Pons (tissue), 1 donor: ENCODE measurements around the gene TBC1D3B.
"Not testable (repeated sequence)": the region's sequence is repeated elsewhere in the genome, so short reads cannot be mapped to it uniquely, and the experiment has no call there.

Experiments
- DNase-seq: peaks from one replicate; pipeline ENCODE4 v3.0.0-alpha.2; 2016; ENCODE audit warnings: low spot score

TBC1D3B gene

DNA sequence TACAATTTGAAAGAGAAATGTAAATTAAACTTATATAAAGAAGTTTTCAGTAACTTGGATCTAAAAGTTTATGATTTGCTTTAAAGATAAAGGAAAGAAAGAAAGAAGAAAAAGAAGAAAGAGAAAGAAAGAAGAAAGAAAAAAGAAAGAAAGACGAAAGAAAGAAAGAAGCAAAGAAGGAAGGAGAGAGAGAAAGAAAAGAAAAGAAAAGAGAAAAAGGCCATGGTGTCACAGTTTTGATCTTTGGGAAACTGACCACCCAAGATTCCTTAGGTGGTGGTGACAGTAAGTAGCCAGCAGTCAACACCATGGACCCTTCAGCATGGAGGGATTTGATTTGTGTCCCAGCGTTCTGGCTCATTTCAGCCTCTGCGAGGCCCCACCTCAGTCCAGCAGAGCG lies 24.7 kb upstream of the TBC1D3B start:
- not testable (repeated sequence) for DNase-seq

DNA sequence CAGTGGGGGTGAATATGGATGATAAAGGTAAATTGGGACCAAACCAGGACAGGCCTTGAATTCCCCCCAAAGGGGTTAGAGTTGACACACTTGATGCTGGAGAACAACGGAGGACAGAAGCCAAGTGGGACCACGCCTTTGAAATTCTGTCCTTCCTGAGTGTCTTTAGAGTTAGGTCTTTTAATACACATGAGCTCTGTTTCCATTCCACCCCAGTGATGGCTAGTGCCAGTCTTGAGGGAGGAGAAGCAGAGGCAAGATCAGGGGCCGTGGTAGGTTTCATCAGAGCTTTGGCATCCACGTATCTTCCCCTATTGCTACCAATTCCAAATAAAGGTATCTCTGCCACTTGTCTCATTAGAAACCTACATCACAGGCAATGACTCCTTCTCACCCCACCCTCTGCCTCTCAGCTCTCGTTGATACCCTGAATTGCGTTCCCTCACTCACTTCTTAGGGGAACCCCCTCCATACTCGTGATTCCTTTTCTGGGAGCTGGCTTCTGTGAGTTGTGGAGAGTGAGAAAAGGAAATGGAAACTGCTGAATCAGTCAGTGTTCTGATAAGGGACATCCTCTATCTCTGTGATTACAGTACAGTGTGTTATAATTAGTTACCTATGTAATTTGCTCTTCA lies 22.5 kb upstream of the TBC1D3B start:
- DNase-seq: peak; percentile 75

DNA sequence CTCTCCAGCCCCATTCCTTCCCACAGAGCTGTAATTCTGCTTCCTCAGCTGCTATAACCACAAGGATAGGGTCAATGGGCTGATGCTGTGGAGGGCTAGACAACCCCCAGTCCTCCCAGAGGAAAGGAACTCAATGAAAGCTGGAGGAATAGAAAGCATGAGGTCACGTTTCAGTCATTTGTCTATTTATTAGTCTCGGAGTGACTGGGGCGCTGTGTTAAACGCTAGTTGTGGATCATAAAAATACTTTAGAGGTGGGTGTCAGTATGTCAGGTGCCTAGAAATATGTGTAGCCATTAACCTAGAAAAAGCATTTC lies 20.9 kb upstream of the TBC1D3B start:
- DNase-seq: no peak

DNA sequence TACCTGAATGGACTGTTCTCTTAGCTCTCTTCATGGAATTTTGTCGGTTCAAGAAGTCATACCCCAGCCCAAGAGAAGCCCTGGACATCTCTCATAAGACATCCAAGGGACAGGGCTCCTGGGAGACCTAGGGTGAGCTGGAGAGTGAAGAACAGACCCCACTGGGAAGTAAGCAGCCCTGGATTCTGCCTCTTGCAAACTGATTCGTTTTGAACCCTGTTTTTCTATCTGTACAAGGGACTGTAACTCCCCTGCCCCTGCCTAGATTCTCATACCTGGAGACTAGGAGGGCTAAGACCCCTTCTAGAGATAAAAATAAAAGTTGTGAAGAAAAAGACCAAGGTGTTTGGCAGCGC lies 19.7 kb upstream of the TBC1D3B start:
- DNase-seq: no peak

DNA sequence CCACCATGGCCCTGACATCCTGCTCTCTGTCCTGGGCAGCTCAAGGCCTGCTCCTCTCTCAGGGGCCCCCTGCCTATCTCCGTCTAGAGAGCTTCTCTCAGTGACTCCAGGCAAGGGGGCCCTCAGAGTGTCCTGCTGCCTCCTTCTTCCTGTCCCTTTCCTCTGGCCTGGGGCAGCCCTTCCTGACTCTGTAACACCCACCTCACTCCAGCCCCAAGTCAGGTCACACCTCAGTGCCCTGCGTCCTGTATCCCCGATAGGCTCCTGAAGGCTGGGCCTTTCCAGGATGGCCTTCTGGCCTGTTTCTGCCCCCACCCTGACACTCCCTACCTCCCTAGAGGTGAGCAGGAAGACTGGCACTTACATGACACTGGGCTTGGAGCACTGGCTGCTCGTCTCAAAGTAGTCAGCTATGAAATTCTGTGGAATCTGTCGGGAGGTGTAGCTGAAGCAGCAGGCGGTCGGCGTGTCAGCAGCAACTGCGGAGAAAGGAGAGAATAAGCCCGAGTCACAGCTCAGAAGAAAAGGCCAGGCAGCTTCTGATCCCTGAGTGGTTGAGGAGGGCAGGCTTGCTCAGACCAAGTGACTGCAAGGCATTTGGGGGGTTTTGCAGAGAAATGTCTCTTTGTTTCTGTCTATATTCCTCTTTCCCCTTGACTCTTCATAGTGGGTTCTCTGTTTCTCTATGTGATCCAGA lies 19.1 kb upstream of the TBC1D3B start:
- no peak for DNase-seq

DNA sequence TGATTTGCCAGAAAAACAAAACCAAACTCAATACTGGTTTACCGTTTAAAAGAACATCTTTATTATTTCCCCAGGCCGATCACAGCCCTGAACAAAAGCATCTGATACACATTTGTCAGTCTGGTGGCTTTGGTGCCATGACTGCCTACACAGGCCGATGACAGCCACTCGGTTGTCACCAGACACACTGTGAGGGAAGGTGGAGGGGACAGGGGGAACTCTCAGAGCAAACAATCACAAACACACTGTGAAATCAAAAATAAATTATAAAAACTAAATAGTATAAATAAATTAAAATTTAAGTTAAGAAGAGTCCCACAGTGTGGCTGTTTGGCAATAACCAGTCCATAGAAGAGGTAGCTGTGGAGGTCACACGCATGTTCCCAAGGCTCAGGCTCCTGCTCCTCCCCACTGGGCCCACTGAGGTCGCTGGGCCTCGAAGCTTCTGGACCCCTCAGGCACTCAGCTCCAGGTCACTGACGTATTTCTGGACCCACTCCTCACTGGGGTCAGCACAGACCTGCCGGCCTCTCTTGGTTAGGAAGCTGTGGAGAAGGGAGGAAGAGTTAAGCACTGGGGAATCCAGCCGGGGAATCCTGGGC lies 18.5 kb upstream of the TBC1D3B start:
- DNase-seq: not testable (repeated sequence)

DNA sequence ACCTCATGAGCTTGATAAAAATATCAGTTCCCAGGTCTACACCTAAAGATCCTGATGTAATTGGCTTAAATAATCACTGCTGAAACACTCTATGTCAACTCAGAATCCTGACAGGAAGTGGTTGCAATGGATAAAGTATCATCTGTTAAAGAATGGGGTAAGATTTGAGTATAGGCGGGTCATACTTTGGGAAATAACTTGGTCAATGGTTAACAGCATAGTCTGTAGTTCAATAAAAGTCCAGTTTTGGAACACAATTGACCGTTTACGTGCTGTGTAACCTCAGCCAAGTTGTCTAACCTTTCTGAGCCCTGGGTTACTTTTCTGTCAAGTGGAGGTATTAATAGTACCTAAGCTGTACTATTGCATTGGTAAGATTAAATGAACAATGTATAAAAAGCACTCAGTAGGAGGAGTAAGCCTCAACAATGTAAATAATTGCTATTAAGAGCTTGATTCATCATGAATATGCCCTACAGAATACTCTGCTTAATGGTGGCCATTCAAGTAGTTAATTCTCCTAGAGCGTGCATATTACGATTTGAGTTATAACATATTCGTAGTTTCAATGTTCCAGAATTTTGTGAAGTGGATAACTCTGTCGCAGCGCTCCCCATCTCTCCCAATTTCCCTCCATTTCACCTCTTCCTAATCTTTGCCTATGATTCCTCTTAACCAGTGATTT lies 17.9 kb upstream of the TBC1D3B start:
- DNase-seq: not testable (repeated sequence)

DNA sequence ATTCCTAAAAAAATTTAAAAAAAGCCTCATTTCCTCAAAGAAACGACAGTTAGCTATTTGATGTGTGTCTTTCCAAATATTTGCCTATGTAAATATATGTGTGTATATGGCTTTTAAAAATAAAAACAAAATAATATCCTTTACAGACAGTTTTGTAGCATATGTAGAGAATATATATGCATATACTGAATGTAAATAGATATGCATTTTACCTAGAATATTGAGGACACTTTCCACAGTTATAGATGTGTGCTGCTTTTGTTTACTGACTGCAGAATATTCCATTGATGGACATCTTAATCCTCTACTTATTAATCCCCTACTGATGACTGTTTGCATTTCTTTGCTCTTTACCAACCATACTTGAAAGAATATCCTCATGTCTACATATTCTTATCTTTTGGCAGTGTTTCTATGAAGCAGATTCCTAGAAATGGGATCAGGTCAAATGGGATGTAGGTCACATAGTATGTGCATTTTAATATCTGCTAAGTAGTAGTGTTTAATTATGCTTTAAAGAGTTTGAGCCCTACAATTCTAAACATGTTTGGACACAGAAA lies 16.9 kb upstream of the TBC1D3B start:
- no peak for DNase-seq

DNA sequence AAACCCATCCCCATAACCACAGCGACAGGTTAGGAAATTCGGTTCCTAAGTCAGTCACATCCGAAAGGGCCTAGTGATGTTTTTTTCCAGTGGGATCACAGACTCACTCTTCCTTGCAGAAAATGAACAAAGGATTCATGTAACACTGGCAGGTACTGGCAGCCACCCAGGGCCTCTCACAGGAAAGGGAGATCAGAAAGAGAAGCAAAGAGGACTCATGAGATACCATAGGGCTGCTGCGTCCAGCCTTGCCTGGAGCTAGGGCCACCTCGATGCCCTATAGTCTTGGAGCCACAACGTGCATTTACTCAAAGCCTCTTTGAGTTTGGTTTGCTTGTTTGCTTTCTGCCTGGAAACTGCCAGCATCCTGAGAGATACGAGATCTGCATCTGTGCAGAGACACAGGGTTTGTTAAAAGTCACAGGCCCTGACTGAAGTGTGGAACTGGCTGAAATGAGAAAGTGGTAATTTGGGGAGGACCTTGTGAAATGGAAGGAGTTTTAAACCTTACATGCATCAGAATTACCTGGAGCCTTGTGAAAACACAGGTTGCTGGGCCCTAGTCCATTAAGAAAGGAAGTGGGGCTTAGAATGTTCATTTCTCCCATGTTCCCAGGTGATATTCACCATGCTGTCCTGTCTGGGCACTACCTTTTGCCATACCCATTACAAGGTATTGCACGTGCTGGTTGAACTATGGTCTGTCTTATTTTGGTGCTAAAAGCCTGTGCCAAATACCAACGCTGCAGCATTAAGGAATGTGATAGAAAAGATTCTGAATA lies 14.3 kb upstream of the TBC1D3B start:
- not testable (repeated sequence) for DNase-seq

DNA sequence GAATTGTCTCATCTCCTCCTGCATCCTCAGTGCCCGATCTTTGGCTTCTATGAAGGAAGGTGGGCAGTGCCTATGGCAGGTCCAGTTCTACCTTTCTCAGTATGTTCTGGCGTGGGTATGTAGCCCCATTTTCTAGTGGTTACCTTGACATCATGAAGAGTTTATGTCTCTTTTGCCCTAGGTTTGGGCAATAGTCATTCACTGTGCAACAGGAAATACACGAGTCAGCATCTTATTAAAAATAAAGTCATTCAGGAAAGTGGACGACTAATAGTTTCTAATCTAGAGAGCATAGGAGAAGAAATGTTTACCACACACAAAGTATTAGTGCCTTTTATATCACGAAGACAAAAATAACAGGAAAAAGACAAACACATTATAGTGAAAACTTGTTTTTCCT lies 13.6 kb upstream of the TBC1D3B start:
- not testable (repeated sequence) for DNase-seq

DNA sequence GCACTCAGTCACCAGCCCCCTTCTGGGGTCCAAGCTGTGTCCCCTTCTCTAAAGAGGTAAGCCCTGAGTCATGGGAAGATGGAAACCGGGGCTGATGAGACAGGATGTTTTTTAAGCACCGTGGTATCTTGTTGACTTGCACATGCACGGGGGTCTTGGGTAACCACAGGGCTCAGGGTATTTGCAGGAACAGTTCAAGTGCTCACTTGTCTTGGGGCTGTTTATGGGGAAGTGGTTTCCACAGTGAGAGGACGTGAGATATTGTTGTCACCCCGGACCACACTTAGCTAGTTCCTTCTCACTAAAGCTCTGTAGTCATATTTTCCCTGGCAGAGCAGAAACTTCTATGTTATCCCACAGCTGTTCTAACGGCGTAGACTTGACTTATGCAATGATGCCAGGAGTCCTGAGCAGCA lies 12.5 kb upstream of the TBC1D3B start:
- DNase-seq: peak; percentile 82

DNA sequence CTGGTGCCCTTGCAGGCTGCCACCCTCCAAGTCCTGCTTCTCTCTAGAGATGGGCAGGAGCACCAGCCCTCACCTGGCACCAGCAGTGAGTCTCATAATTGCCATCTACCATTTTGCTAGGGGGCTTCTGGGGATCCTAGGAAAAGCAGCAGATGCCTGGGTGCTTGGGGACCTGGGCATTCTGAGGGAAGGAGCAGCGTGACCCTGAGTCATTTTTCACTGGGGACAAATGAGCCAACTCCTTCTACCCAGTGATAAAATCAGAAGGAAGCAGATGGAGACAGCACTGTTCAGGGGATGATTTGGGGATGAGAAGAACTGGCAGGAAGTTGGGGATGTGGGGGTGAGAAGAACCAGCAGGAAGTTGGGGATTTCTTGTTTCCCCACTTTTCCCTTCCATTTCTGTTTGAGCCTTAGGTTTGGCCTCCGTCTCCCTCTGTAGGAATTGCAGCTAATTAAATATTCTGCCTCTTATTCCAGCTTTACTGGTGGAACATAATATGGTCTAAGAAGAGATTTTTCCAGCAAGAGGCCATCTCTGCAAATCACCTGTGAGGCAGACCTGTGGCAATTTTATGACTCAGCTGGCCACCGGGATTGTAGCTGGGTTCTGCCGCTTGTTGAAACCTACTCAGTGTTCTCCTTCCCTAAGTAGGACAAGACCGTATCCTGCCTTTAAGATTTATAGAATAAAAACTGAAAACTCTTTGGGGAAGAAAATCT lies 11.7 kb upstream of the TBC1D3B start:
- DNase-seq: not testable (repeated sequence)

DNA sequence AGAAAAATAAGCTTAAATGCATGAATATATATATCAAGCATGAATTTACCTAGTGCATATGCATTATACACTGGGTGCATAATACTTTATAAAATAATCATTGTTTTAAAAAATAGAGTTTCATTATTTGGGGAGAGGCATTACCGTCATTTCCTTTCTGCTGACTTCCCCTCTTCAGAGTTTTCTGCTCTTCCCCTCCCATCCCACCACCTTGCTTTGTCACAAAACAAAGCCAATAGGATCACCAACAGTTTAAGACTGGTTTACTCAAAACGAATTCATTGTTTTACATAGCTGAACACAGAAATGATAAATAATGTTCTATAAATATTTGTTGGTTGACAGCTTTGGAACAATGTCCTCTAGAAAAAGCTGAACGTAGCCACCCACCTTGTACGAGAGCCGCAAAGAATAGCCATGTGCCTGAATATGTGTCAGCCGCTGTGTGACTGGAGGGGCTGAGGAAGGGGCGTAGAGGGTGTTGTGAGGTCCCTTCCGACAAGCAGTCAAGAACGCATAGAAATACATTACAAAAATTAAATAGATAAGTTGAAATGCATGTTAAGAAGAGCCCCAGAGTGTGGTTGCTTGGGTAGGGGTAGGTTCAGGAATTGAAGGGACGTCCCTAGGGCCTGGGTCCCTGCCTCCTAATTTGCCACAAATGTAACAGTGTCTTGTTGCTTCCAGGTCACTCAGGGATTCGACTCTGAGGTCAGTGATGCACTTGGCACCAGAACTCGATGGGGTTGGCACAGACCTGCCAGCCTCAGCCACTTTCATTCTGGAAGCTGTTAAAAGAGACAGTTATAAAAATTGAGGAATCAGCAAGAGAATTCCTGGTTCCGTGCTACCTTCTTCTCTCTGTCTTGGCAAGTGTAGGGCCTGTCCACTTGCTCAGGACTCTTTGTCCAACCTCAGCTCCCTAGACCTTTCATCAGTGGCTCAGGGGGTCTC lies 10.7 kb upstream of the TBC1D3B start:
- not testable (repeated sequence) for DNase-seq

DNA sequence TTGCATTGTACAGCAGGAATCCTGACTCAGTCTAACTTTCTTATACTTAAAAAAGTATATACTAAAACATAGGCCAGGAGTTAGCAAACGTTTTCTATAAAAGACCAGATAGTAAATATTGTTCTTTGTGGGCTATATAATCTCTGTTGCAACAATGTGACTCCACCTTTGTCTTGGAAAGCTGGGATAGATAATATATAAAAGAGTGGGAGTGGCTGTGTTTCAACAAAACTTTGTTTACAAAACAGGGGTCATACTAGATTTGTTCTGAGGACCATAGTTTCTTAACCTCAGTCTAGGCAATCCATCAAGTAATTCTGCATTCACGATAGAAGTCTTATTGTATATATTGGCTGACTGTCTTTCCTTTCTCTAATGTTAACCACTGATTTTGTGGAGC lies 9.0 kb upstream of the TBC1D3B start:
- no peak for DNase-seq

DNA sequence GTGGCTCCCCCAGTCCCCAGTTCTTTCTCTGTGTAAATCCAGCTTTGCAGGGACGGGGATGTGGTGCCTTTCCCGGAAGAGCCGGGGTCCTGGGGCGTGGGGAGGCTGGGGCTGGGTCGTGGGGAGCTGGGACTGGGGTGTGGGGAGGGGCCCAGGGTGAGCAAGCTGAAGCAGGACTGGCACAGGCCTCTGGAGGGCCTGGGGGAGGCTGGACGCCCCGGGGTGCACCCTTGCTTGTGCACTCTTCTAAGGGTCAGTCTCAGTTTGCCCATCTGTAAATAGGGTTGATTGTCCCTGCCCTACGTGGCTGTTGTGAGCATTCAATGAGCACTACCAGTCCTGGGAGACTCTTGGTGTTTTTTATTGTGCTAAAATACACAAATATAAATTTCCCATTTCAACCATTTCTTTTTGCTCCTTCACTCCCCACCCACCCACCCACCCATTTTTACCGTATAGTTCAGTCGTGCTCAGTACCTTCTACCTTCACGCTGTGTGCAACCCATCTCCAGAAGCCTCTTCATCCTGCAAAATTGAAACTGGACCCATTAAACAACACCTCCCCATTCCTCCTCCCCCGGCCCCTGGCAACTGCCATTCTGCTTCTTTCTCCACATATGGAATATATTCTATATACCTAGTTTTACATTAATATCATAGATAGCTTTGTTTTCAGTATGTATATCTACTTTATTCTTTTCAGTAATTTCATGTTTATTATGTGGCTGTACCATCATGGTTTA lies 7.8 kb upstream of the TBC1D3B start:
- DNase-seq: no peak

DNA sequence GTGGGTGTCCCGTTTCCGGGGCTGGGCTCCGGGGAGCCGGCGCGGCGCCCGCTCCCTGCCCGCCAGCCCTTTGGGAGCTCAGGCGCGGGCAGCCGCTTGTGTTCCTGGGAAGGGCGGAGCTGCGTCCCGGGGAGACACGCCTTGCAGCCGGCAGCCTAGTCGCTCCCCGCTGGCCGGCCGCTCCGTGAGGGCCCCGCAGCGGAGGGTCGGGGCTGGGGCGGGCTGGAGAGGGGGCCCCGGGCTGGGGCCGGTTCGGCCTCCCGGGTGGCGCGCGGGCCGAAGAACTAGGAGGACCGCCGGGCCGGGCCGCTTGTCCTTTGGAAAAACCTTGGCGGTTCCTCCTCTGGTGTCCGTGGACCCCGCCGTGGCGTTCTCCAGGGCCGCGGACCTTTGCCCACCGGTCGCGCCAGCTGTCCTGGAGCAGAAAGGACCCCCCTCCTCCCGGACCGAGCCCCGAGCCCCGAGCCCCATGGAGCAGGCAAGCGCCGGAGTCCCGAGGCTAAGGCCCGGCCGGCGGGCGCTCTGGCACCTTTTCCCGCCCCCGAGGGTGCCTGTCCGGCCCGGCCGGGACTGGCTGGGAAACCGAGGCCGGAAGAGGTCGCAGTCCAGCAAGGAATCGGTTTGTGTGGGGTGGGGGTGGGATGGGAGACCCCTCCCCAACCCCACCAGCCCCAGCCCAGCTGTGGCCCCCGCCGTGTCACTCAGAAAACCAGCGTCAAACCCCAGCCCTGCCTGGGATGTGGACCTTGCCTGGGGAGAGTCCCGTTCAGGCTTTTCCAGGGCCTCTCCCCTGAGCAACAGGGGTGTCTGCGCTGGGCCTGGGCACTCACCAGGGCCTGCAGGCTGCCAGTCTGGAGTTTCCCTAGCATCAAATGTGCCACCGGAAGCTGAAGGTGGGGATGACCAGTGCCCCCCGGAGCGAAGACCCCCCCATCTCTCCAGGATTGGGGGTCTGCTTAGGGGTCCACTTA lies 6.8 kb upstream of the TBC1D3B start:
- DNase-seq: no peak

DNA sequence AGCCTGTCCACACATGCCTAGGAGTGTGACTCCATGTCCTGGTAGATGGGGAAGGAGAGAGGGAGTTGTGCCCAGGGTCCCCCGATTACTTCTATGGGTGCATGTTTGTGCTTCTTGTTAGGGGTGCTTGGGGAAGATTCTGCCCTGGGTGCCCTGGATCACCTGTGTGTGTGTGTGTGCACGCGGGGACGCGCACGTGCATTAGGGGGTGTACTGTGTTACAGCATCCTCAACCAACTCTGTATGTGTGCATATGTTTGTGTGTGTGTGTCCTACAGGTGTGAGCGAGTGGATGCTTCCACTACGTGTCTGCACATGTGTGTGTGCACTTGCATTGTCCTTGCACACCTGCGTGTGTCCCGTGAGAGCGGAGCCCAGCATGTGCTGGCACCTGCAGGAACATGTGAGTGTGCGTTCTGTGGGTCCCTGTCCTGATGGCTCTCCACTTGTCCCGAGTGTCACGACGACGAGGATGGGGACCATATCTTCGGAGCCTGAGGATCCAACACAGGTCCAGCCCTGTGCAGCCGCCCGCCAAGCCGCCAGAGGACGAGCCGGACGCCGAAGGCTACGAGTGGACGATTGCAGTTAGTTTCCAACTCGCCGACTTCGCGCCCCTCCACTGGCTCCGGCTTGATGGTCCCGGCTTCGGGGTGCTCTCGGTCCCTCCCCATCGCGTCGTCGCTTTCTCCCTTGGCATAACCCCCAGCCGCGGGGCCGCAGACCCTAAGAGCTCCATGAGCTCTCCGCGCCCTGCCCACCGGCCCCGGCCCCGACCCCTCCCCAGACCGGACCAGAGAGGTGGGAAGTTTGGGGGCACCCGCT lies 6.0 kb upstream of the TBC1D3B start:
- DNase-seq: no peak
